HG03159 (cell line): ENCODE data around the gene KCNIP3.

ENCODE experiments used
- ATAC-seq: cut with Tn5 transposase; IDR thresholded peaks from one replicate; pipeline ENCODE4 v1.9.1; 2021; ENCODE audit warnings: mild to moderate bottlenecking, moderate library complexity; ENCODE audit not compliant: unreplicated experiment

Gene KCNIP3

GRCh38 chr2:95312543-95313201 is 15.5 kb downstream of the KCNIP3 start:
- ATAC-seq: no peak

- no peak for ATAC-seq
Measured at GRCh38 chr2:95313296-95314131, 16.4 kb downstream of the KCNIP3 start.

- no peak for ATAC-seq
Measured at GRCh38 chr2:95314598-95314963, 17.4 kb downstream of the KCNIP3 start.

GRCh38 chr2:95314964-95315611 is 17.9 kb downstream of the KCNIP3 start:
- ATAC-seq: no peak

GRCh38 chr2:95315801-95316411 is 18.8 kb downstream of the KCNIP3 start:
- no peak for ATAC-seq

GRCh38 chr2:95316466-95317122 is 19.4 kb downstream of the KCNIP3 start:
- no peak for ATAC-seq

GRCh38 chr2:95317123-95317500 is 20.0 kb downstream of the KCNIP3 start:
- no peak for ATAC-seq

GRCh38 chr2:95317665-95318425 is 20.7 kb downstream of the KCNIP3 start:
- no peak for ATAC-seq

- no peak for ATAC-seq
Measured at GRCh38 chr2:95318431-95319220, 21.5 kb downstream of the KCNIP3 start.

GRCh38 chr2:95319481-95320343 is 22.6 kb downstream of the KCNIP3 start:
- ATAC-seq: no peak

GRCh38 chr2:95320344-95320712 is 23.2 kb downstream of the KCNIP3 start:
- ATAC-seq: no peak

- ATAC-seq: no peak
Measured at GRCh38 chr2:95320986-95321767, 24.0 kb downstream of the KCNIP3 start.

- ATAC-seq: no peak
Measured at GRCh38 chr2:95323347-95324155, 26.4 kb downstream of the KCNIP3 start.

GRCh38 chr2:95325026-95325425 is 27.9 kb downstream of the KCNIP3 start:
- ATAC-seq: no peak

GRCh38 chr2:95325590-95326432 is 28.7 kb downstream of the KCNIP3 start:
- no peak for ATAC-seq
